SIG-M5 treated with dmso at 0.1 percent for 504 hours (cell line): Measurements from ENCODE around the gene FMNL2.

Experiments
- DNase-seq: peaks from one replicate; lab custom pipeline; 2025; ENCODE audit not compliant: unreplicated experiment; lab: John Stamatoyannopoulos, UW

Gene FMNL2

GRCh38 chr2:152489364-152489763, 154.4 kb downstream of the FMNL2 start:
- no peak for DNase-seq

GRCh38 chr2:152490686-152491455, 155.9 kb downstream of the FMNL2 start:
- no peak for DNase-seq

DNA sequence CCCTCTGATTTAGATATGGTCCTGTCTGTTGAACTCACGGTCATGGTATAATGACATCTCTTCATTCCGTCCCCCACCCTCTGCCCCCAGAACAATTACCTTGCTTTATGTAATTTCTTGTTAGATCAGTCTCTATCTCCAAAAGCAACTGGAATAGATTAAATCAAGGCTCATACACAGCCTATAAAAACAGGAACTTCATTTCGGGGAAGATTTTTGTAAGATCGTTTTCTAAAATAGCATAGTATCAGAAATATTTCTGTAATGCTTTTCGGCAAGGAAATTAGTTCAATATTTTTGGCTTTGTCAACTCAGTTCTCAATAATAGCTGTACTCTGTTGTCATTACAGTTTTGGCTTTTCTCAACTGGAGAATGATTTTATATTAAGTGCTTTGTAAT, 157.2 kb downstream of the FMNL2 start:
- no peak for DNase-seq

- no peak for DNase-seq
Measured at GRCh38 chr2:152492911-152493310, 157.9 kb downstream of the FMNL2 start.

- no peak for DNase-seq
Measured at GRCh38 chr2:152493417-152493816, 158.4 kb downstream of the FMNL2 start.

- no peak for DNase-seq
Measured at GRCh38 chr2:152493945-152494528, 159.1 kb downstream of the FMNL2 start.

DNA sequence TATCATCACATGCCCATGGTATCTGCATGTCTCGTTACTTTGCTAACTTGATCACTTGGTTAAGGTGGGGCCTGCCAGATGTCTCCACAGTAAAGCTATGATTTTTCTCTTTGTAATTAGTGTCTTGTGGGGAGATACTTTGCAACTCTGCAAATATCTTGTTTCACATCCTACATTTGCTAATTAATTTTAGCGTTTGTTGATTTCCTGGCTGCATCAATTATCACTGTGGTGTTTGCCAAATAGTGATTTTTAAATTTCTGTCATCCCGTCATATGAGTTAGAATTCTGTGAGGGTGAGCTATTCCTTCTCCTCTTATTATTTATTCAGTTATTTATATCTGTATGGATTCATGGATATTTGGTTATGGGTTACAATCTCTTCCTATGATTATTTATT, 161.4 kb downstream of the FMNL2 start:
- DNase-seq, result no peak

GRCh38 chr2:152497481-152498052, 162.6 kb downstream of the FMNL2 start:
- no peak for DNase-seq

GRCh38 chr2:152499331-152499816, 164.4 kb downstream of the FMNL2 start:
- no peak for DNase-seq

GRCh38 chr2:152499896-152500735, 165.1 kb downstream of the FMNL2 start:
- no peak for DNase-seq

DNA sequence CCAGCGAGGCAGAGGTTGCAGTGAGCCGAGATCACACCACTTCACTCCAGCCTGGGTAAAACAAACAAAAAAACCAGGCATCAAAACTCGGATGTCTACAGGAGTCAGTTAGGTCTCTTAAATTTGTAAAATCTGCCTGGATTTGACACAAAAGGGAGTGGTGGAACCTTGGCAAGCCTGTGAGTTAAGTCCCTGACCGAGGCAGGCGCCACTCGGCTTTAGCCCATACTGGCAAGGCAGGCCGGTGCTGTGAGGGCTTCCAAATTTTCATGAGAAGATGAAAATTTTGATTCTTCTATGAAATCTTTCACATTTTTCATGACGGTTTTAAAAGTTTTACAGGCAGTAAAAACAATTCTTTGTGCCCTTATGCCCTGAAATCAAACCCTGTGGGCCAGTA, 165.8 kb downstream of the FMNL2 start:
- no peak for DNase-seq

DNA sequence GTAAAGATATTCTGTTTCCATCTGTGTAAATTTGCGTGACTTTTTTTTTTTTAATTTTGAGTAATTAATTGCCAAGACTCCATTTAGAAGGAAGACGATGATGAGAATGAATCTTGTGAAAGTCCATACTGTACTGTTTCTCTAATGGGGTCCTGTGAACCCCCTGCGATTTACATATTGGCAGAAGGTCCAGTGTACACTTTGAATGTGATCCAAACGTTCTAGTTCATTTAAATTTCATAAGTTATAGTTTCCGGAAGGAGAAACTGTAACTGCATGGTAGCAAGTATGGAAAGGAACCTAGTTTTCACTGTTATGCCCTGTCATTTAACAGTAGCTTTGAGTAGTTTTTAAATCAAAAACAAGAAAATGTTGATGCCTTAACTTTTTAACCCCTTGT, 166.7 kb downstream of the FMNL2 start:
- no peak for DNase-seq

- DNase-seq, result no peak
Measured at GRCh38 chr2:152504618-152505017, 169.6 kb downstream of the FMNL2 start.

DNA sequence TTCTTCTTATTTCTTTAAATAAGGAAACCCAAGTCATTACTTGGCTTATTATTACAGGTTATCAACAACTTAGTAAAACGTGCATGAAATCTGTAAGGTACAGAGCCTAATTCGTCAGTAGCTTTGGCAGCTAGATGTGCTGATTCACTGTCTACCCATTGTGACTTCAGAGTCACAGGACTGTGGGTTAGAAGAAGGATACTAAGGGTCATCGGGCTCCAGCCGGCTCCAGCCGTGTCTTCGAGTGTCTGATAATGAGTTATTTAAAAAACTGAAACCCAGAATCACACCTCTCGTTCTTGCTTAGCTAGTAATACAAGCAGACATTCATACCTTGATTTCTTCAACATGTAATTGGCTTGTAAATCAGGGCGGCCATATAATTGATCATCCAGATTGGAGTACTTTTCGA, 170.5 kb downstream of the FMNL2 start:
- no peak for DNase-seq

DNA sequence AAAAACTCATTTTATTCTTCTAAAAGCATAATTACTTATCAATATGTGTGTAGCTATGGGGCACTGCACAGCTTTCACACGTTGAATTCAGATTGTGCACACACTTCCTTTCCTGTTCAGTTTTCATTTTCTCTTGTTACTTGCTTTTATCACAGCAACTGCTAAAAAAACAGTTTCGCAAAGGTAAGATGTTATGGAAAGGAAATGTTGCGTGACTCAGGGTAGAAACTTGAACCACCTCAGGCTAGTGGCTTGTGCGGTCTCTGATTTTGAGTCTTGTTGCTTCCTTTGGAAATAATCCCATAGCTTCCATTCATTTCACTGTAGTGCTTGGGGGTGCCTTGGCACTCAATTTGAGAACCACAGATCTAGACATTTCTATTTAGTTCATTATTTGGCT, 171.9 kb downstream of the FMNL2 start:
- DNase-seq, result no peak

DNA sequence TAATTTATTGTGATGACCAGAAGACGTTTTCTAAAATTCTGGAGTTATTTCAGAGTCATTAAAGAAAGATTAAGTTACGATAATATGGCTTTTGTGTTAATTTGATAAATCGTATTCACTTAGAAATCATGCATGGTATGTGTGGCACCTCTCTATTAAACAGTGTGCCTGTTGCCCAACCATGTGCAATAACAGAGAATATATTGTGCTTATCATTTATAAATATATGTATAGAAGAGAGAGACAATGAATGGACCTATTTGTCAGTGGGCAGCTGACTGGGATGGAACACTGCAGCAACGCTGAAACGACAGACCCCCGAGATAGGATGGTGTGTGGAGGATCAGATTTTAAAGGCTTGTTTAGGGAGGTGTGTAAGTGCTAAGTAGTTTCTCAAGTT, 172.9 kb downstream of the FMNL2 start:
- DNase-seq, result no peak

DNA sequence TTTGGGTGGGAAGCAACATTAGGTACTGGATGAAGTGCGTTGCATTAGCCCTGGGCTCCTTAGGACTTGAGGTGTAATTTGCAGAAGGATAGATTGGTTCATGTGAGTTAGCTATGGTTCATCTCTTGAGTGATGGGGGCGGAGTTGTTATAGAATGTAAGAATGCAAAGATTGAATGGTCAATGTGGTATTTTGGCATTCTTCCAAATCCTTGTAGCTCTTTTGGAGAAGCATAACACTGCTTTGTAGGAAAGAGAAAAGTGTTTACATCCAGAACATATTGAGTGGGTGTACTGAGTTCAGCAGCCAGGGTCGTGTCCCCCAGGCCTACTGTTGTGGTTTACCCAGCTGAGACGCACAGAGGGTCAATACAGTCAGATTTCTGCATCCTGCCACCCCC, 173.5 kb downstream of the FMNL2 start:
- DNase-seq, result no peak

DNA sequence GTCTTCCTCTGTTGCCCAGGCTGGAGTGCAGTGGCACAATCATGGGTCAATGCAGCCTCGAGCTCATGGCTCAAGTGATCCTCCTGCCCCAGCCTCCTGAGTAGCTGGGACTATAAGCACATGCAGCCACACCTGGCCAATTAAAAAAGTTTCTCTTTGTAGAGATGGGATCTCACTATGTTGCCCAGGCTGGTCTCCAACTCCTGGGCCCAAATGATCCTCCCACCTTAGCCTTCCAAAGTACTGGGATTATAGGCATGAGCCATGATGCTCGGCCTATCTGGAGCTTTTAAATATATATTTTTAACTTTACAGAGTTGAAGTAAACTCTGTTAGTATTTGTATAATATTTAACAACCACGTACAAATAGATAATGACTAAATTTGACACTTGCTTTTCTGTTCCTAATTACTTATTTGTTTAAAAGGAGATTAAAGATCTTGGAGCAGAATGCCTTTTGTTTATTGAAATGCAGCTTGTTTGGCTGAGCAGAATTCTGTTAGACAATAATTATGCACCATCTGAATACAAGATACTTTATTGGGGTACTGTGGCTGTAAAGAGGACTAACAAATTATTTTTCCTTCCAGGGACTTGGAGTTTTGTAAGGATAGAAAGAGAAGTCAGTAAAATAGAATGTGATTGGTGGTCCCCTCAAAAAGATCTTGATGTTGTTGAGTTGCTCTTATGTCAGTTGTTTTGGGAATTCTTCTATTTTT, 175.0 kb downstream of the FMNL2 start:
- DNase-seq, result no peak

GRCh38 chr2:152510621-152511020, 175.6 kb downstream of the FMNL2 start:
- DNase-seq, result no peak

GRCh38 chr2:152511981-152512380, 177.0 kb downstream of the FMNL2 start:
- DNase-seq, result no peak

DNA sequence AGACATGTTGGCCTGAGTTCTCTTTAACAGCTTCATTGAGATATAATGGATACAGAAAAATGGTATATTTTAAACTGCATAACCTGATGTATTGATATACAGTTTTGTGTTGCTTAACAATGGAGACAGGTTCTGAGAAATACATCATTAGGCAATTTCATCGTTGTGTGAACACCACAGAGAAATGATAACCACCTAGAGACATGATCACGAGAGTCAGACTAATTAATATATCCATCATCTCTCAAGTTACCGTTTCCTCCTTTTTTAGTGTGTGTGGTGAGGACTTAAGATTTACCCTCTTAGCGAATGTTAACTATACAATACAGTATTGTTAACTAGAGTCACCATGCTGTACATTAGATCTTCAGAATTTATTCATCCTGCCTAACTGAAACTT, 178.1 kb downstream of the FMNL2 start:
- DNase-seq, result no peak
